BLaER1 treated with 17β-estradiol and CSF1 and Interleukin-3, amounts not matched to agents 10 nM and 100 nM (cell line): ENCODE measurements around the gene KLHL33.

ENCODE experiments used
- H3K27ac ChIP-seq, 11 experiments: shearing (Covaris generic); formaldehyde crosslinking; 2 replicates each; pipeline ENCODE4 v1.8.1; 2022
- H3K27me3 ChIP-seq, 11 experiments: shearing (Covaris generic); formaldehyde crosslinking; 2 replicates each; pipeline ENCODE4 v1.8.1; 2022
- H3K36me3 ChIP-seq, 11 experiments: shearing (Covaris generic); formaldehyde crosslinking; 2 replicates each; pipeline ENCODE4 v1.8.1; 2022
- H3K4me1 ChIP-seq, 10 experiments: shearing (Covaris generic); formaldehyde crosslinking; 2 replicates each; pipeline ENCODE4 v1.8.1; 2022
- H3K4me2 ChIP-seq, 11 experiments: shearing (Covaris generic); formaldehyde crosslinking; 2 replicates each; pipeline ENCODE4 v1.8.1; 2022
- H3K4me3 ChIP-seq, 10 experiments: shearing (Covaris generic); formaldehyde crosslinking; 2 replicates each; pipeline ENCODE4 v1.8.1; 2022
- H3K9ac ChIP-seq, 11 experiments: shearing (Covaris generic); formaldehyde crosslinking; 2 replicates each; pipeline ENCODE4 v1.8.1; 2022
- H3K9me3 ChIP-seq, 11 experiments: shearing (Covaris generic); formaldehyde crosslinking; replicated peaks in 1 of 11; 2 replicates each; pipeline ENCODE4 v1.8.1; 2022
- H4K20me1 ChIP-seq, 11 experiments: shearing (Covaris generic); formaldehyde crosslinking; 2 replicates each; pipeline ENCODE4 v1.8.1; 2022
- Cebpa-rat ChIP-seq, 11 experiments: shearing (Covaris generic); IDR thresholded peaks; 2 replicates each; pipeline ENCODE4 v1.8.1; 2022

Gene KLHL33

GRCh38 chr14:20435582-20436362, at the start of gene KLHL33:
Gene KLHL33 (minus strand): TSS chr14:20436166. CDS start chr14:20435811, 355 bp downstream.
- H3K4me2 ChIP-seq, result peak within 1 kb of the TSS; percentile 83 to 98 (median 95)

DNA sequence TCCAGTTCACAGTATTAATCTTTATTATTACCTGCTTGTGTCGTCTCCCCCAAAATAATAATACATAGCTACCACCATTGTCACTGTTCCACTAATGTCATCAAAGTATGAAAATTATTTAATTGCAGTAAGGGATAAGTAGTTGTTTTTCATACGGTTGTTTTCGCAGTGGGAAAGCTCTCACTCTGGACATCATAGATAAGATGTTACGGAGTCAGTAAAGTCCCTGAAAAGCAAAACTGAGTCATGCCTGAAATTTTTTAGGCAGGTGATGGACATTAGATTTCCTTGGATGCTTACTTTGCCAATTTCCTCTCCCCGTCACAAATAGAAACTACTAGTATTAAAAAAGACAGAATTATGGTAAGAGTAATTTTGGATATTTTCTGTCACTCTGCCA, 46.4 kb upstream of the KLHL33 start:
- H3K9me3 ChIP-seq, result no peaks in the 10 kb centered on the region
- H3K27me3 ChIP-seq, result no peaks in the 10 kb centered on the region
- H3K4me3 ChIP-seq, result no peak overlapping the region
- no peak overlapping the region for H3K9ac ChIP-seq
- no peak overlapping the region for H3K27ac ChIP-seq
- H3K36me3 ChIP-seq, result peaks cover 0 to 35% (median 28%) of the 10 kb centered on the region in 11 experiments; a peak in 20 of 22 replicates
- peaks cover 0 to 7% (median 0%) of the 10 kb centered on the region in 11 experiments; a peak in 1 of 22 replicates for H4K20me1 ChIP-seq
- peaks cover 26 to 45% (median 39%) of the 10 kb centered on the region in 10 experiments for H3K4me1 ChIP-seq
- no peak overlapping the region; a peak in 1 of 22 replicates for H3K4me2 ChIP-seq
- no peak for TF ChIP-seq Cebpa-rat (IDR thresholded peaks at IDR 0.05)

More at GRCh38 chr14:20435582-20436362, at the start of gene KLHL33:
- H3K27me3 ChIP-seq, result no peaks in the 10 kb centered on the region
- H3K9me3 ChIP-seq, result peaks cover 0 to 15% (median 0%) of the 10 kb centered on the region in 11 experiments; a peak in 8 of 22 replicates
- H3K36me3 ChIP-seq, result 0 out of 22 replicates have a peak, but pooled peaks cover 0 to 3% (median 0%) of the 10 kb centered on the region in 11 experiments
- peak within 1 kb of the TSS in 10 of 11 experiments; percentile 32 to 81 (median 72); a peak in 18 of 22 replicates for H3K27ac ChIP-seq
- no peak for TF ChIP-seq Cebpa-rat (IDR thresholded peaks at IDR 0.05)
- H4K20me1 ChIP-seq, result no peaks in the 10 kb centered on the region
- H3K9ac ChIP-seq, result peak within 1 kb of the TSS; percentile 23 to 80 (median 75); a peak in 20 of 22 replicates
- peak within 1 kb of the TSS; percentile 29 to 68 (median 56) for H3K4me3 ChIP-seq
- peaks cover 65 to 94% (median 89%) of the 10 kb centered on the region in 10 experiments for H3K4me1 ChIP-seq

DNA sequence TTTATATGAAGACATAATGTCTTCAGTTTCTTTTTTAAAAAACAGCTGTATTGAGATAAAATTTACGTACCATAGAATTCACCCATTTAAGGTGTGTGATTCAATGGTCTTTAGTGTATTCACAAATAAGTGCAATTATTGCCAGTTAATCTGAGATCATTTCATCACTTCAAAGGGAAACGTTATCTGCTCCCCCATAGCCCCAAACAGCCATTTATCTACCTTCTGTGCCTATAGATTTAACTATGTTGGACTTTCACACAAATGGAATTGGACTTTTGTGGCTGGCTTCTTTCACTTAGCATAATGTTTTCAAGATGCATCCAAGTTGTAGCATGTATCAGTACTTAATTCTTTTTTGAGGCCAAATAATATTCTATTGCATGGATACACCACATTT, 42.9 kb upstream of the KLHL33 start:
- peaks cover 31 to 67% (median 60%) of the 10 kb centered on the region in 11 experiments for H3K36me3 ChIP-seq
- peaks cover 0 to 37% (median 0%) of the 10 kb centered on the region in 11 experiments; a peak in 7 of 22 replicates for H4K20me1 ChIP-seq
- H3K9ac ChIP-seq, result peak overlapping the region in 2 of 11 experiments; percentile 65 to 71; a peak in 2 of 22 replicates
- H3K4me1 ChIP-seq, result peaks cover 43 to 65% (median 62%) of the 10 kb centered on the region in 10 experiments
- H3K27ac ChIP-seq, result peak overlapping the region in 7 of 11 experiments; percentile 64 to 87 (median 79); a peak in 9 of 22 replicates
- no peak for TF ChIP-seq Cebpa-rat (IDR thresholded peaks at IDR 0.05)
- no peaks in the 10 kb centered on the region for H3K27me3 ChIP-seq
- H3K4me3 ChIP-seq, result peak overlapping the region in 1 of 10 experiments; percentile 52; a peak in 1 of 20 replicates
- peak overlapping the region in 10 of 11 experiments; percentile 78 to 99 (median 92); a peak in 20 of 22 replicates for H3K4me2 ChIP-seq
- no peaks in the 10 kb centered on the region for H3K9me3 ChIP-seq

- Histone ChIP-seq H3K4me3 (peak overlapping the region; percentile 0 to 54 (median 33); a peak in 16 of 20 replicates), H4K20me1 (peaks cover 0 to 52% (median 14%) of the 10 kb centered on the region in 11 experiments; a peak in 20 of 22 replicates), H3K9me3 (no peaks in the 10 kb centered on the region), H3K4me1 (peaks cover 58 to 80% (median 77%) of the 10 kb centered on the region in 10 experiments), H3K9ac (peak overlapping the region; percentile 46 to 74 (median 63); a peak in 21 of 22 replicates), H3K27ac (peak overlapping the region; percentile 61 to 87 (median 77); a peak in 21 of 22 replicates), H3K36me3 (peaks cover 46 to 82% (median 75%) of the 10 kb centered on the region in 11 experiments), H3K27me3 (no peaks in the 10 kb centered on the region), H3K4me2 (peak overlapping the region; percentile 78 to 99 (median 92))
- peak in 2 of 11 experiments; percentile 20 to 28; a peak in 2 of 22 replicates for TF ChIP-seq Cebpa-rat (IDR thresholded peaks at IDR 0.05)
These were observed 41.4 kb upstream of the KLHL33 start for GRCh38 chr14:20477211-20477876.

- no peak for TF ChIP-seq Cebpa-rat (IDR thresholded peaks at IDR 0.05)
- H3K36me3 ChIP-seq, result peaks cover 49 to 88% (median 81%) of the 10 kb centered on the region in 11 experiments
- peaks cover 64 to 86% (median 82%) of the 10 kb centered on the region in 10 experiments for H3K4me1 ChIP-seq
- peaks cover 0 to 58% (median 19%) of the 10 kb centered on the region in 11 experiments; a peak in 20 of 22 replicates for H4K20me1 ChIP-seq
- H3K9ac ChIP-seq, result peak overlapping the region in 9 of 11 experiments; percentile 56 to 74 (median 65); a peak in 18 of 22 replicates
- peak overlapping the region; percentile 78 to 99 (median 92) for H3K4me2 ChIP-seq
- H3K27me3 ChIP-seq, result no peaks in the 10 kb centered on the region
- H3K9me3 ChIP-seq, result no peaks in the 10 kb centered on the region
- peak overlapping the region; percentile 61 to 87 (median 77); a peak in 21 of 22 replicates for H3K27ac ChIP-seq
- peak overlapping the region in 8 of 10 experiments; percentile 25 to 54 (median 40); a peak in 15 of 20 replicates for H3K4me3 ChIP-seq
These were observed 40.8 kb upstream of the KLHL33 start for GRCh38 chr14:20476776-20477175.

- Histone ChIP-seq H3K9me3 (no peaks in the 10 kb centered on the region), H3K27ac (peak overlapping the region in 5 of 11 experiments; percentile 26 to 94 (median 90); a peak in 9 of 22 replicates), H3K27me3 (no peaks in the 10 kb centered on the region), H4K20me1 (peaks cover 0 to 73% (median 38%) of the 10 kb centered on the region in 11 experiments; a peak in 20 of 22 replicates), H3K9ac (peak overlapping the region; percentile 18 to 97 (median 93); a peak in 19 of 22 replicates), H3K4me1 (peaks cover 69 to 74% (median 71%) of the 10 kb centered on the region in 10 experiments), H3K36me3 (peaks cover 49 to 68% (median 59%) of the 10 kb centered on the region in 11 experiments), H3K4me2 (peak overlapping the region; percentile 88 to 99 (median 95)), H3K4me3 (peak overlapping the region in 9 of 10 experiments; percentile 86 to 99 (median 91); a peak in 17 of 20 replicates)
- TF ChIP-seq Cebpa-rat (IDR thresholded peaks at IDR 0.05), result no peak
These were observed 36.7 kb upstream of the KLHL33 start for GRCh38 chr14:20472536-20473169.

DNA sequence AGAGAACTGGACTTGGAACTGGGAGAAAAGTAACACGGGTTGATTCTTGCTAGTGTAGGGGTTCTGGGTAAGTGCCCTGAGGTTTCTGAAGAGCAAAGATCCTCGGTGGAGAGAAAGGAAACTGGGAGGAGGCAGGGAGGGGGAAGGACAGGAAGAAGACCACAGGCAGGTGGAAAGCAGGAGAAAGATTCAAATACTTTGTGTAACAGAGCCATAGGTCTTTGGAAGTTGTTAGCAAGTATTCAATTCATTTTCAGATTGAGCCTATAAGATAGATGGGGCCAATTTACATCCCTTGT, 34.6 kb upstream of the KLHL33 start:
- Histone ChIP-seq H3K4me1 (peaks cover 49 to 53% (median 50%) of the 10 kb centered on the region in 10 experiments), H3K4me3 (peak overlapping the region; percentile 86 to 99 (median 91))

More for the DNA sequence above, 34.6 kb upstream of the KLHL33 start:
- TF ChIP-seq Cebpa-rat (IDR thresholded peaks at IDR 0.05), result no peak; a peak in 2 of 22 replicates
- Histone ChIP-seq H3K27ac (peak overlapping the region; percentile 19 to 94 (median 92); a peak in 21 of 22 replicates), H3K9me3 (no peaks in the 10 kb centered on the region), H3K4me2 (peak overlapping the region; percentile 88 to 99 (median 95)), H3K27me3 (no peaks in the 10 kb centered on the region), H4K20me1 (peaks cover 0 to 55% (median 38%) of the 10 kb centered on the region in 11 experiments; a peak in 20 of 22 replicates), H3K36me3 (peaks cover 34 to 52% (median 43%) of the 10 kb centered on the region in 11 experiments), H3K9ac (peak overlapping the region; percentile 87 to 97 (median 93))
